IPS DF 4.7 (cell line): Measurements from ENCODE around the gene TTLL13.
"Not testable (repeated sequence)": the region's sequence is repeated elsewhere in the genome, so short reads cannot be mapped to it uniquely, and the experiment has no call there.

Experiments used
- DNase-seq: peaks from one replicate; pipeline ENCODE4 v3.0.0-alpha.2; 2013; ENCODE audit warnings: low spot score; ENCODE audit errors: extremely low read depth

TTLL13 gene

GRCh38 chr15:90281637-90282036 lies 32.3 kb downstream of the TTLL13 start:
- DNase-seq: not testable (repeated sequence)

- DNase-seq: no peak
Observed at GRCh38 chr15:90286678-90287077, 37.3 kb downstream of the TTLL13 start.

GRCh38 chr15:90287101-90287500 lies 37.7 kb downstream of the TTLL13 start:
- DNase-seq: no peak

GRCh38 chr15:90287946-90288345 lies 38.6 kb downstream of the TTLL13 start:
- no peak for DNase-seq

- no peak for DNase-seq
Observed at GRCh38 chr15:90291679-90292356, 42.5 kb downstream of the TTLL13 start.

- DNase-seq: peak; percentile 81
Observed at GRCh38 chr15:90293040-90293810, 43.9 kb downstream of the TTLL13 start.

GRCh38 chr15:90294159-90294558 lies 44.8 kb downstream of the TTLL13 start:
- no peak for DNase-seq

GRCh38 chr15:90294601-90295269 lies 45.4 kb downstream of the TTLL13 start:
- DNase-seq: no peak

GRCh38 chr15:90295270-90295648 lies 45.9 kb downstream of the TTLL13 start:
- no peak for DNase-seq

- not testable (repeated sequence) for DNase-seq
Observed at GRCh38 chr15:90296316-90296884, 47.0 kb downstream of the TTLL13 start.

GRCh38 chr15:90297021-90297420 lies 47.7 kb downstream of the TTLL13 start:
- no peak for DNase-seq

GRCh38 chr15:90300541-90300940 lies 51.2 kb downstream of the TTLL13 start:
- DNase-seq: no peak

- DNase-seq: peak; percentile 69
Observed at GRCh38 chr15:90300988-90301706, 51.8 kb downstream of the TTLL13 start.

- DNase-seq: no peak
Observed at GRCh38 chr15:90301707-90302300, 52.4 kb downstream of the TTLL13 start.

- not testable (repeated sequence) for DNase-seq
Observed at GRCh38 chr15:90305355-90305754, 56.0 kb downstream of the TTLL13 start.

- no peak for DNase-seq
Observed at GRCh38 chr15:90305932-90306331, 56.6 kb downstream of the TTLL13 start.

GRCh38 chr15:90306560-90306959 lies 57.2 kb downstream of the TTLL13 start:
- no peak for DNase-seq

GRCh38 chr15:90307661-90308060 lies 58.3 kb downstream of the TTLL13 start:
- no peak for DNase-seq

GRCh38 chr15:90309020-90309419 lies 59.7 kb downstream of the TTLL13 start:
- DNase-seq: no peak
